Activated B cell treated with CpG ODN at 0.5 μM for 24 hours (primary cell): ENCODE results near the gene SIRT3. TPM values are rescaled to one million over a fixed set of nuclear protein-coding genes. Genes with fewer than 3 reads are reported as not detected.

Experiments
- ATAC-seq: fragments of 200-7000 bp; cut with Tn5 transposase; one replicate; pipeline ENCODE4 v1.10.0; 2021; ENCODE audit warnings: low read depth, mild to moderate bottlenecking, moderate library complexity
- CTCF ChIA-PET: fragments of 350-600 bp; sonication (Branson Sonifier 250); formaldehyde crosslinking; loops from one replicate; lab custom pipeline; 2021; ENCODE audit warnings: antibody characterized with exemption; lab: Charles Lee
- POLR2A ChIA-PET: fragments of 350-600 bp; sonication (Branson Sonifier 250); formaldehyde crosslinking; loops from one replicate; lab custom pipeline; 2021; ENCODE audit warnings: antibody characterized with exemption; lab: Charles Lee
- DNase-seq: peaks from one replicate; pipeline ENCODE4 v3.0.0; 2022
- H3K27ac Mint-ChIP-seq: one replicate; pipeline ENCODE4 v1.8.0; 2020; ENCODE audit warnings: mixed read lengths
- H3K27me3 Mint-ChIP-seq: one replicate; pipeline ENCODE4 v1.8.0; 2021; ENCODE audit warnings: mixed read lengths
- H3K36me3 Mint-ChIP-seq: one replicate; pipeline ENCODE4 v1.8.0; 2021; ENCODE audit warnings: low read depth, mixed read lengths
- H3K4me1 Mint-ChIP-seq: one replicate; pipeline ENCODE4 v1.8.0; 2021; ENCODE audit warnings: mixed read lengths
- H3K4me3 Mint-ChIP-seq: one replicate; pipeline ENCODE4 v1.8.0; 2020; ENCODE audit warnings: mild to moderate bottlenecking, mixed read lengths
- H3K9me3 Mint-ChIP-seq: one replicate; pipeline ENCODE4 v1.8.0; 2020; ENCODE audit warnings: mixed read lengths
- intact Hi-C: fragments of 100-400 bp; cut with micrococcal nuclease; formaldehyde crosslinking; loops from one replicate; pipeline ENCODE4 v1.15.1; 2024
- total RNA-seq: library from RNA; stranded (reverse); gene quantifications from 2 replicates; pipeline ENCODE4 v1.2.3, GENCODE V29; 2022
- TF ChIP-seq, protein P1 (sequence below): fragments of 200-600 bp; IDR thresholded peaks from one replicate; pipeline ENCODE4 v1.8.0; 2022; ENCODE audit warnings: antibody characterized with exemption, mild to moderate bottlenecking

SIRT3 gene
- total RNA-seq, 1 donor from 2014 or later: 21.8 TPM

DNA sequence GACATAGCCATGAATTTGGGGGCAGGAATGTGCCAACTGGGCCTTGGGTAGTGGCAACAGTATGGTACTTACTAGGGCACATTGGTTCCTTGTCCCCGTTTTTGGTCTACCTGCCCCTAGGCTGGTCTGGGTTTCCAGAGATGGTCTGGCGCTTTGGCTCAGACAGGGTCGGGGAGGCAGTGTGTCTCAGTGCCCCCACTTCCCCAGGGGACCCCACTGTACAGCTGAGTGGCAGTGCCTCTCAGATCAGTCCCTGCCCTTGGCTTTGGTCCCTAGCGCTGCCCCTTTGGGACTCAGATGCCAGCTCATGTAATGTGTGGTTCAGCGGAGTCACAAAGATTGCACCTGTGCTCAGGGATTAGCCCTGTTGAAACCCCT is 25.4 kb downstream of the SIRT3 start:
- H3K36me3 Mint-ChIP-seq: peaks cover 78% of the 10 kb centered on the region
- TF ChIP-seq, protein P1, sequence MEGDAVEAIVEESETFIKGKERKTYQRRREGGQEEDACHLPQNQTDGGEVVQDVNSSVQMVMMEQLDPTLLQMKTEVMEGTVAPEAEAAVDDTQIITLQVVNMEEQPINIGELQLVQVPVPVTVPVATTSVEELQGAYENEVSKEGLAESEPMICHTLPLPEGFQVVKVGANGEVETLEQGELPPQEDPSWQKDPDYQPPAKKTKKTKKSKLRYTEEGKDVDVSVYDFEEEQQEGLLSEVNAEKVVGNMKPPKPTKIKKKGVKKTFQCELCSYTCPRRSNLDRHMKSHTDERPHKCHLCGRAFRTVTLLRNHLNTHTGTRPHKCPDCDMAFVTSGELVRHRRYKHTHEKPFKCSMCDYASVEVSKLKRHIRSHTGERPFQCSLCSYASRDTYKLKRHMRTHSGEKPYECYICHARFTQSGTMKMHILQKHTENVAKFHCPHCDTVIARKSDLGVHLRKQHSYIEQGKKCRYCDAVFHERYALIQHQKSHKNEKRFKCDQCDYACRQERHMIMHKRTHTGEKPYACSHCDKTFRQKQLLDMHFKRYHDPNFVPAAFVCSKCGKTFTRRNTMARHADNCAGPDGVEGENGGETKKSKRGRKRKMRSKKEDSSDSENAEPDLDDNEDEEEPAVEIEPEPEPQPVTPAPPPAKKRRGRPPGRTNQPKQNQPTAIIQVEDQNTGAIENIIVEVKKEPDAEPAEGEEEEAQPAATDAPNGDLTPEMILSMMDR: no peak
- no peaks in the 10 kb centered on the region for H3K9me3 Mint-ChIP-seq
- ChIA-PET CTCF (no interaction called here), POLR2A (no interaction called here)
- no peaks in the 10 kb centered on the region for H3K27me3 Mint-ChIP-seq
- H3K4me1 Mint-ChIP-seq: peaks cover 28% of the 10 kb centered on the region
- no peak overlapping the region for H3K27ac Mint-ChIP-seq
- intact Hi-C loops: no loop called here
- H3K4me3 Mint-ChIP-seq: no peak overlapping the region
- DNase-seq (no peak), ATAC-seq (no peak)

DNA sequence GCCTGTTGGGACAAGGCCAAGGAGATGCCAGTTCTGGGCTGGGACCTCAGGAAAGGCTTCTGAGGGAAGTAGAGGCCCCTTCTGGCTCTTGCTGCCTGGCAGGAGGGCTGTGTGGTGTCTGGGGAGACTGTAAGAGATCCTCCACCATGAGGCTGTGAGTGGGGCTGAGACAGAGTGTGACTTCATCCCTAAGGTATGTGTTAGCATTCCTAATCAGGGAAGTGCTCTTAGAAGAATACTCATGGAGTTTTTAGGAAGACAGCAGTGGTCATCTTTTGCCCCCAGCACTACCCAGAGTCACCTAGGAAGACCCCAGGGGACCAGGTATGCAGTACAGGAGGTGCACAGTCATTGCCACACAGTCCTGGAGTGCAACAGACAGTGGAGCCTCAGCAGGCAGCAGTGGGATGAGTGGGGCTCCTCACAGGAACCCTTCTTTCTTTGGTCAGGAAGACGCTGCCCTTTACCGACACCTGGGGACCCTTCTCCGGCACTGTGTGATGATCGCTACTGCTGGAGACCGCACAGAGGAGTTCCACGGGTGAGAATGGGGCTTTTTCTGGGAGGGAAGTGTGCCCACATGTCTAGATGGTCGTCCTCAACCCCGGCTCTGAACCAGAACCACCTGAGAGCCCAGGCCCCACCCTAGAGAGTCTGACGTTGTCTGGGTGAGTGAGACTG is 25.9 kb downstream of the SIRT3 start:
- ATAC-seq: no peak
- intact Hi-C loops: no loop called here
- no peak for DNase-seq
- POLR2A ChIA-PET: interaction anchor here (0.9 kb wide), 1 partner anchor 27 kb away, joined by 5 read pairs; the partner anchor contains the start of gene PSMD13
- CTCF ChIA-PET: no interaction called here
- Mint-ChIP-seq H3K27ac (no peak overlapping the region), H3K4me1 (peaks cover 32% of the 10 kb centered on the region), H3K9me3 (no peaks in the 10 kb centered on the region), H3K36me3 (peaks cover 75% of the 10 kb centered on the region), H3K27me3 (no peaks in the 10 kb centered on the region), H3K4me3 (peak overlapping the region; percentile 56)
- TF ChIP-seq, protein P1: no peak

DNA sequence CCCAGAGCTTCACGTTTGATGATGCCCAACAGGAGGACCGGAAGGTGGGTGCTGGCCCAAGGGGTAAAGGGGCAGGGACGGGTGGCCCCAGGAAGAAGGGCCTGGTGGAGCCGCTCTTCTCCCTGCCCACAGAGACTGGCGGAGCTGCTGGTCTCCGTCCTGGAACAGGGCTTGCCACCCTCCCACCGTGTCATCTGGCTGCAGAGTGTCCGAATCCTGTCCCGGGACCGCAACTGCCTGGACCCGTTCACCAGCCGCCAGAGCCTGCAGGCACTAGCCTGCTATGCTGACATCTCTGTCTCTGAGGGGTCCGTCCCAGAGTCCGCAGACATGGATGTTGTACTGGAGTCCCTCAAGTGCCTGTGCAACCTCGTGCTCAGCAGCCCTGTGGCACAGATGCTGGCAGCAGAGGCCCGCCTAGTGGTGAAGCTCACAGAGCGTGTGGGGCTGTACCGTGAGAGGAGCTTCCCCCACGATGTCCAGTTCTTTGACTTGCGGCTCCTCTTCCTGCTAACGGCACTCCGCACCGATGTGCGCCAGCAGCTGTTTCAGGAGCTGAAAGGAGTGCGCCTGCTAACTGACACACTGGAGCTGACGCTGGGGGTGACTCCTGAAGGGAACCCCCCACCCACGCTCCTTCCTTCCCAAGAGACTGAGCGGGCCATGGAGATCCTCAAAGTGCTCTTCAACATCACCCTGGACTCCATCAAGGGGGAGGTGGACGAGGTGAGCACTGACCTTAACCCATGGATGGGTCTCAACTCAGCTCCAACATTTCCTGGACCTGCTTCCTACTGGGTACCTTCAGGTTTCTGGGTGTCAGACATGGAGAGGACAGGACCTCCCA is 26.6 kb downstream of the SIRT3 start:
- Mint-ChIP-seq H3K4me1 (peaks cover 34% of the 10 kb centered on the region), H3K27me3 (no peaks in the 10 kb centered on the region), H3K4me3 (peak overlapping the region; percentile 97), H3K36me3 (peaks cover 74% of the 10 kb centered on the region), H3K27ac (peak overlapping the region; percentile 83), H3K9me3 (no peaks in the 10 kb centered on the region)
- CTCF ChIA-PET: no interaction called here
- POLR2A ChIA-PET: interaction anchor here (0.9 to 3.5 kb wide), 7 partner anchors 28 to 327 kb away, joined by 3 to 54 read pairs (median 18); partner anchors contain the start of genes HRAS, LRRC56, PSMD13 and RNH1
- no peak for DNase-seq
- no peak for ATAC-seq
- intact Hi-C loops: no loop called here
- TF ChIP-seq, protein P1: no peak

DNA sequence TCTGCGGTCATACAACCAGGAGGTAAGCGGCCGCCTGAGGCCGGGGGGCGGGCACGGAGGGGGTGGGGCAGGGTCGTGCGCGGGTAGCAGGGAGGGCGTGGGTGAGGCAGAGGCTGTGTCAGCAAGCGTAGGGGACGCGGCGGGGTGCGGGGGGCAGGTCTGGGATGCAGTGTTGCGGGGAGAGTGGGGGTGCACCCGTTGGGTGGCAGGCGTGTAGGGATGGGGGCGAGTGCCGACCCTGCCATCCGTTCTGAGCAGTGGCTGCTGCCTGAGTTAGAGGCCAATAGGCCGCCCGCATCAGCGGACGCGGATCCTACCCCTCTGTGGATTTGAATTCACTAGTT is 27.3 kb downstream of the SIRT3 start:
- TF ChIP-seq, protein P1: no peak
- ATAC-seq (peak; percentile 2), DNase-seq (no peak)
- Mint-ChIP-seq H3K36me3 (peaks cover 72% of the 10 kb centered on the region), H3K27ac (peak overlapping the region; percentile 83), H3K9me3 (no peaks in the 10 kb centered on the region), H3K4me1 (peaks cover 34% of the 10 kb centered on the region), H3K27me3 (no peaks in the 10 kb centered on the region), H3K4me3 (peak overlapping the region; percentile 97)
- intact Hi-C loops: no loop called here
- CTCF ChIA-PET: no interaction called here
- POLR2A ChIA-PET: interaction anchor here (0.6 to 3.5 kb wide), 10 partner anchors 28 to 327 kb away, joined by 3 to 55 read pairs (median 11); partner anchors contain the start of genes HRAS, LRRC56, PSMD13 and RNH1
